NCI-H446 treated with DMSO at 0.1 percent for 48 hours (cell line): Measurements from ENCODE around the gene GPR157.
"Not testable (repeated sequence)": the region's sequence is repeated elsewhere in the genome, so short reads cannot be mapped to it uniquely, and the experiment has no call there.

Source experiments
- DNase-seq: peaks from one replicate; lab custom pipeline; 2025; lab: John Stamatoyannopoulos, UW

Gene GPR157

DNA sequence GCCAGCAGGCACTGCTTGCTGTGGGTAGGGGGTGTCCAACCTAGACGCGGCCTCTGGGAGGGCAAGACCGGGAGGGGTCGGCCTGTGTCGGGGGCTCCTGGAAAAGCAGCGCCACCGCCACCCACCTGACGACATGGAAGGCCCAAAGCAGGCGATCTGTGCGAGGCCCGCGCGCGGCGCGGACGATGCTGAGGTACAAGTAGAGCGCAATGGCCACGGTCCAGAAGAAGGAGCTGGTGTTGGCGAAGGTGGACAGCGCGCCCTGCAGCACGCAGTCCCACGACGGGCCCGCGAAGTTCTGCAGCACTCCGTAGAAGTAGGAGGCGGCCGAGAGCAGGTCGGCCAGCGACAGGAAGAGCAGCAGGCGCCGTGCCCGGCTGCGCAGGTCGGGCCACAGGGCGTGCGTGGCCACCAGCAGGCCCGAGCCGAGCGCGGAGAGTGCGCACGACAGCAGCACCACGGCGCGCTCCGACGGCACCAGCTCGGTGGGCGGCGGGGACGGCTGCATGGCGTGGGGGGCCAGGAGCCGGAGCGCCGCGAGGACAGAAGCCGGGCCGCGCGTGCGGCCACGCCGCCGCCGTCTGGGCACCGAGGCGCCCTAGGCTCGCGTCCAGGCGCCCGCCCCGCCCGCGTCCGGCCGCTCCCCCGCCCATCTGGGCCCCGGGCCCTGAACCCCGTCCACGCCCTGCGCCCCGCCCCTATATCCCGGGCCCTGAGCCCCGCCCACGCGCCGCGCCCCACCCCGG, at the start of gene GPR157:
GPR157 (minus strand) TSS at position 583 of the 746 bp plus-strand sequence; CDS start at position 508, 75 bp downstream.
- DNase-seq: peak; percentile 29

DNA sequence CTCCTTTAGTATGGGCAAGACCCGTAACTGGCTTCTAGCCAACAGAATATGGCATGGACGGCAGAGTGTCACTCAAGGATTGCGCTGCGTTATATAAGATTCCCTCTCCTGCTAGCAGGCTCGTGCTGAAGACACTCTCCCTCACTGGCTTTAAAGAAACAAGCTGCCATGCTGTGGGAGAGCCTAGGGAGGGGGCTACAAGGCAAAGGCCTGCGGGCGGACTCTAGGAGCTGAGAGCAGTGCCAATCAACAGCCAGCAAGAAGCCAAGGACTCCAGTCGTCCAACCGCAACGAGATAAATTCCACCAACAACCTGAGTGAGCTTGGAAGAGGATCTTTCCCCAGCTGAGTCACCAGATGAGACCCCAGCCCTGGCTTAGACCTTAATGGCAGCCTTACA, 45.9 kb upstream of the GPR157 start:
- no peak for DNase-seq

DNA sequence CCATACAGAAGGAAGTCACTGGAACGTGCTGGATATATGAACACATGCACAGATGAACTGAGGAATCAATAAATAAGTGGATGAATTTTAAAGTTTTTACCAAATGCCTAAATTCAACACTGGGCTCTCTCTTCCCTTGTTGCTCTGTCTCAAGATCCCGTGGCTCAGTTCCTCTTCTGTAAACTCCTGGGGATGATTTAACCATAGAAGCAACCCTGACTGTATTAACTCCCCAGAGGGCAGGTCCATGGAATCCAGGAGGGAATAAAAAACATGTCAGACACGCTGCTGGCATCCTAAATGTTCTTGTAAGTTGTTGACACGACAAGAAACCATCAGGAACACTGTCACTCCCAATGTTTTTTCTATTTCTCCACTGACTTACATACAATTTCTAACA, 45.3 kb upstream of the GPR157 start:
- no peak for DNase-seq

GRCh38 chr1:9169601-9170137, 40.8 kb upstream of the GPR157 start:
- DNase-seq: no peak

DNA sequence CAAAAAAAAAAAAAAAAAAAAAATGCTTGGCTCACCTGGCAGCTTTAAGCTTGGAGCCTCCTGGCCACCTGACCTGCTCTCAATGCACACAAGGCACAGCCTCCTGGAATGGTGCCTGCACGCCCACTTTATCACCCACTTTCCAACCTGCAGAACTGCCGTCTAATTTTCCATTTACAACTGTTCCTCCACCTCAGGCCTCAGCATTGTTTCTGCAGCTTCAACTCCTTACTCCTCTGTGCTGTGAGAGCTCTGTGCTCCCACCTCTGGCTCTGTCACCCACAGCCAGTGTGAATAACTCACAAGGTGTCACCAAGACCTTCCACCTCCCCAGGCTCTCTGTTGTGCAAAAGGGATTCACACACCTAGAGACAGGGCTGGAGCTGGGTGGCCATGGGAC, 38.7 kb upstream of the GPR157 start:
- no peak for DNase-seq

- no peak for DNase-seq
Observed at GRCh38 chr1:9166289-9167235, 37.7 kb upstream of the GPR157 start.

GRCh38 chr1:9165396-9165795, 36.5 kb upstream of the GPR157 start:
- no peak for DNase-seq

- no peak for DNase-seq
Observed at GRCh38 chr1:9164919-9165318, 36.0 kb upstream of the GPR157 start.

GRCh38 chr1:9164532-9164900, 35.6 kb upstream of the GPR157 start:
- no peak for DNase-seq

DNA sequence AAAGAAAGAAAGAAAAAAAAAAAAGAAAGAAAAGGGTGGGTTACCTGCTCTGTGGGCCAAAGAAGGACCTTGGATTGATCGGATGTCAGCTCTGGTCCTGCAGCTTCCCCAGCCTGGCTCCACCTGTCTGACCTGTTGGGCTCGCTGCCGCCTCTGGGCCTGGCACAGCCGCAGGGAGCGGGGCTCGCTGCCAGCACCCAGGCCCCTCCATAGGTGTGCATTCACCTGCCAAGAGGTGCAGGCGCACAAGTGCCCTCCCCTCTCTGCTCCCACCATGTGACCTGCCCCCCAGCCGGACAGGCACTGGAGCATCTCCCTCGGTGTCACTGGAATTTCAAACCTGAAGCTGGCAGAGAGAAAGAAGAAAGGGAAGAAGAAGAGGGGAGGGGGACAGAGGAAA, 33.1 kb upstream of the GPR157 start:
- no peak for DNase-seq

DNA sequence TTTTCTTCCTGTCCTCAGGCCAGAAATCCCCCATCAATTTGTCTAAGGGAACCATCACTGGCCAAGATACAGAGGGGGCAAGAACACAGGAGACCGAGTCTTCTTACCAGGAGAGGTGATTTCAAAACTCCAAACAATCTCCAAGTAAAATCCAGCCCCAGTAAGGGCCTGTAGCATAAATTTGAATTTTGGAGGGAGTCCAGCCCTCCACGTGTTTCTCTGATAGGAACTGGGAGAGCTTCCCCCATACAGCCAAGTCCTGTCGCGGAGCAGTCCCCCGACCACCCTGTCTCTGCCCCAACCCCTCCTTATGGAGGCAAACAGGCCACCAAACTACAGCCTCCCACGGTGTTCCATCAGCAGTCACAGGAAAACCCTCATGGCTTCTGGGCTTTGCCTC, 32.4 kb upstream of the GPR157 start:
- DNase-seq: no peak

DNA sequence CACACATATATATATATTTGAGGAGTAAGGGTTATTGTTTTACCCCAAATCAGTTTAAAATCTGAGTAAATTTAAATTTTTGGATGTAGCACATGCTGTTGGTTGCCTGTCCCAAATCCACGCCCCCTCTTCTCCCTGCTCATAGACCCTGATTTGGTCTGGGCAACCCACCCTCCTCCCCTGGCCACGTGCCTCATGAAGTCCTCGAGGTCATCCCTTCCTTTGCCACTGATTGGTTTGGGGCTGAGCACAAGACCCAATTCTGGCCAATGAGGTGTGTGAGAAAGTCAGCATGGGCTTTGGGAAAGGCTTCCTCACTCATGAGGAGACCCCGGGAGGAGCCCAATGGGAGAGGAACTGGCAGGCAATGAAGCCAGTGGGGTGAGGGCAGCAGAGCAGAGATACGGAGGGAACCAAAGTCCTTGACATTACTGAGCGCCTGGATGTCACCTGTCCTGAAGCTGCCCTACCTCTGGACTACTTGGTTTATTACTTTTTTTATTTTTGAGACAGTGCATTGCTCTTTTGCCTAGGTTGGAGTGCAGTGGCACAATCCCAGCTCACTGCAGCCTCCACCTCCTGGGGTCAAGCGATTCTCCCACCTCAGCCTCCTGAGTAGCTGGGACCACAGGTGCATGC, 31.3 kb upstream of the GPR157 start:
- DNase-seq: no peak

DNA sequence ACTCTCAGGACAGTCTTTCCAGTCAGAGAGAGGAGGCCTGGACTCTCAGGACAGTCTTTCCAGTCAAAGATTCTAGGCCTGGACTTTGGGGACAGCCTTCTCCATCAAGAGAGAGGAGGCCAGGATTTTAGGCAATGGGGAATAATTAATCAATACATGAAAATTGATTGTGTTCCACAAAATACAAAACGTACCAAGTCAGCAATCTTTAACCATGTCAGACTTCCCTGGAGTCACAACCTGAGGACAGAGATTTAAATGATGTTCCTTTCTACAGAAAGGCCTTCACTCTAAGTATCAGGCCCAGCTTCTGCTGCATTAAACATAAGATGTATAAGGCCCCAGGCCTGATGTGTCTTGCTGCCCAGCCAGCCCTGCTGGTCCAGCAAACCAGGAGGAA, 27.0 kb upstream of the GPR157 start:
- no peak for DNase-seq

DNA sequence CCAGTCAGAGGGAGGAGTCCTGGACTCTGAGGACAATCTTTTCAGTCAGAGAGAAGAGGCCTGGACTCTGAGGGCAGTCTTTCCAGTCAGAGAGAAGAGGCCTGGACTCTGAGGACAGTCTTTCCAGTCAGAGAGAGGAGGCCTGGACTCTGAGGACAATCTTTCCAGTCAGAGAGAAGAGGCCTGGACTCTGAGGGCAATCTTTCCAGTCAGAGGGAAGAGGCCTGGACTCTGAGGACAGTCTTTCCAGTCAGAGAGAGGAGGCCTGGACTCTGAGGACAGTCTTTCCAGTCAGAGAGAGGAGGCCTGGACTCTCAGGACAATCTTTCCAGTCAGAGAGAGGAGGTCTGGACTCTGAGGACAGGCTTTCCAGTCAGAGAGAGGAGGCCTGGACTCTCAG, 26.5 kb upstream of the GPR157 start:
- DNase-seq: not testable (repeated sequence)

DNA sequence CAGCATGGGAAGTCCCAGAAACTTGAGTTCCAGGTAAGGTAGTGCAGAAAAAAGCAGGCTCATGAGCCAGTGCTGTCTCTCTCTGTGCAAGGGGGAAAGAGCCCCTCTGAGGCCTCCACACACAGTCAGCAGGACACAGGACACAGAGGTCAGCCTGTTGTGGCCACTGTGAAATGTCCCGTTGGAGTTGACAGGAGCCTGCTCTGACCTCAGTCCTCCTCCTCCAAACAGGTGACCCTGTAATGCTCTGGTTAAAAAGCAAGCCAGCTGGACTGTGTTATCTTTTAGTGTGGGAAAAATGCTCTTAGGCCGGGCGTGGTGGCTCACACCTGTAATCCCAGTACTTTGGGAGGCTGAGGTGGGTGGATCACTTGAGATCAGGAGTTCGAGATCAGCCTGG, 24.2 kb upstream of the GPR157 start:
- no peak for DNase-seq

DNA sequence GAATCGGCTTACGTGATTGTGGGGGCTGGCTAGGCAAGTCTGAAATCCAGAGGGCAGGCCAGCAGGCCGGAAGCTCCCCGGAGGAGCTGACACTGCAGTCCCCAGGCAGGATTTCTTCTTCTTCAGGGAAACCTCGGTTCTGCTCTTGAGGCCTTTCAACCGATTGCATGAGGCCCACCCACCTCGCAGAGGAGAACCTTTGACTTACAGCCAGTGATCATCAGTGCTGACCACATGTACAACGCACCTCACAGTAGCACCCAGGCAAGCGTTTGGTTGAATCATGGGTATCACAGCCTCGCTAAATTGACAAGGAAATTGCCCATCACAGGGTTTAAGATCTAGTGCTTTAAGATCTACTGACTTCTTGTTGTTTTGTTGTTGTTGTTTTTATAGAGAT, 23.6 kb upstream of the GPR157 start:
- DNase-seq: no peak

GRCh38 chr1:9151328-9151860, 22.5 kb upstream of the GPR157 start:
- no peak for DNase-seq

DNA sequence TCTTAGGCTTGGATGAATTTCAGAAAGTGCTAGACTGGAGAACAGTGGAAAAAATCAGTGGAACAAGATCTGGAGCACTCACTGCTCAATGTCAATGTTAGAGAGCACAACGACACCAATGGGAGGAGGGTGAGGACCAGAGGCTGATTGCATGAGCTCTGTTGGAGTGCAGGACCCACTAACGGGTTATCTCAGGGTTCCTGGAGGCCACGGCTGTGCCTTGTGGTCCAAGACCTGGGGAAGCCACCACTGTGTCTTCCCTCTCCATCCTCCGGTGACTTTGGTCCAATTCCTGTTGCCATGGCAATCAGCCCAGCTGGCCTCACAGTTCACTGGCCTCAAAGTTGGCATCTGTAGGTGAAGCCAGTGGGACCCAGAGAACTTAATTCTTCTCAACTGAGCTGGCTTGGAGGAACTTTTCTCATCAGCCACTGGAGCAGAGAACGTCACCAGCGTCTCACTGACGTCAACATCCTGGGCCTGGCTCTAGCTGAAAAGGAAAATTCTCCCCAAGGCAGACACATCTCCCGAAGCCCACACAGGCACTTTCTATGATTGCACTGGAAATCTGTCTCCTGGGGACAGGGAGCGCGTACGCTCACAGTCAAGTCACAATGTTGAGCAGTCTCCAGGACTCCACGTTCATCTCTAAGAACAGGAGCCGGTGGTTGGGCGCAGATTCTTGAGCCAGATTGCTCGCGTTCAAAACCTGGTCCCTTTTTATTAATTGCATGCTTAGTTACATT, 21.9 kb upstream of the GPR157 start:
- DNase-seq: no peak

DNA sequence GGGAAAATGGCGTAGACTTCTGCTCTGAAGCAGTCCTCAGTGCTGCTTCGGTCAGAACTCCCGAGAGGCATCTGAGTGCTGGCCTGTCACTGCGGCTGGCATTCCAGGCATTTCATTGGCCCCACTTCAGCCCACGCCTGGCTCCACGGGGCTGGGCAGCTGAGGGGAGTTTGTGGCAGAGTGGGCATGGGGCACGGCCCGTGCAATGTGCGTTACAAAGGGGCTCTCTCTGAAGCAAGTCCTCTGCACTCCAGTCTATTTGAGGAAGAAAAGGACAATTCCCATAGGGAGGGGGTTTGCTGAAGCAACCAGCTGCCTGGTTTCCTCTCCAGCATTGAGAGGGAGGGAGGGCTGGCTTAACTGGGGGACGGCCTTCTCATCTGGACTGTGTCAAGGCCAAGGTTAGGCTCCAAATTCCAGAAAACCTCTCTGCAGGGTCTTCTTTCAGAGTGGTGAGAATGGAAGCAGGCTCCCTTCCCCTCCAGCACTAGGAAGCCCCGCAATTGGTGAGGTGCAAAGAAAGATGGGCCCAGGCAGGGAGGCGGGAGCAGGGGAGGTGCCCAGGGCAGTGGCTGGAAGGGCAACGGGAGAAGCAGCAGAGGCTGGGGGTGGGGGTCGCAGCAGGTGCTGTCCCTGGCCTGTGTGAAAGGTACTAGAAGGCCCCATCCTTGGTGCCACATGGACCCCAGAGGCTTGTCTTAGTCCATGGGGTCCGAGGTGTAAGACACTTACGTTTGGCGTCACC, 21.1 kb upstream of the GPR157 start:
- no peak for DNase-seq

GRCh38 chr1:9149151-9149550, 20.2 kb upstream of the GPR157 start:
- DNase-seq: no peak

DNA sequence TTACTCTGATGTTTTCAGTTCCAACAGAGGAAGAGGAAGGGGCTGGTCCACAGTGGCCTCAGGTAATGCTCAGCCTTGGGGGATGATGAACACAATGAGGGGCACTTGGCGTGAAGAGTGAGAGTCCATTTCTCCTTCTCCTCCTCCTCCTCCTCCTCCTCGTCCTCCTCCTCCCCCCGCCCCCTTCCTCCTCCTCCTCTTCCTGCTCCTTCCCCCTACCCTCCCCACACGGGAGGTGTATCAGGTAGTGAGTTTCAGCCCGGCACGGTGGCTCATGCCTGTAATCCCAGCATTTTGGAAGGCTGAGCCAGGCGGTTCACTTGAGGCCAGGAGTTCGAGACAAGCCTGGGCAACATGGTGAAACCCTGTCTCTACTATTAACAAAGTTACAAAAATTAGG, 17.3 kb upstream of the GPR157 start:
- no peak for DNase-seq
